GM18519 (cell line): ENCODE measurements around the gene SIDT1.

ENCODE experiments used
- ATAC-seq: cut with Tn5 transposase; IDR thresholded peaks from one replicate; pipeline ENCODE4 v1.9.1; 2021; ENCODE audit warnings: mild to moderate bottlenecking, moderate library complexity; ENCODE audit not compliant: unreplicated experiment, low FRiP score

Gene SIDT1

GRCh38 chr3:113668015-113668414, 135.7 kb downstream of the SIDT1 start:
- ATAC-seq: no peak

GRCh38 chr3:113673593-113673992, 141.2 kb downstream of the SIDT1 start:
- ATAC-seq: no peak

GRCh38 chr3:113676261-113676660, 143.9 kb downstream of the SIDT1 start:
- ATAC-seq: no peak

- no peak for ATAC-seq
Measured at GRCh38 chr3:113677737-113678136, 145.4 kb downstream of the SIDT1 start.

- no peak for ATAC-seq
Measured at GRCh38 chr3:113678773-113679172, 146.4 kb downstream of the SIDT1 start.
